Tibial nerve (tissue), 4 donors: ENCODE measurements around the gene SIX2. TPM values are rescaled to one million over a fixed set of nuclear protein-coding genes. Genes with fewer than 3 reads are reported as not detected.
A peak's percentile ranks its signal among the peaks of the same experiment; 100 is the strongest.

Experiments
- DNase-seq, 2 donors: peaks; one replicate each; pipeline ENCODE4 v3.0.0-alpha.2; 2019; ENCODE audit warnings: low spot score in 2 of 2
- H3K27ac ChIP-seq, 4 donors: fragments of 200-600 bp; sonication (generic) in 3 of 4; one replicate each; pipeline ENCODE4 v1.5.1; 2017 to 2019; ENCODE audit warnings: mild to moderate bottlenecking in 1 of 4
- H3K27me3 ChIP-seq, 2 donors: fragments of 200-600 bp; sonication (generic) in 1 of 2; one replicate each; pipeline versions ENCODE4 v1.5.1 to v1.6.0; 2017 to 2019
- H3K36me3 ChIP-seq, 3 donors: fragments of 200-600 bp; sonication (generic); one replicate each; pipeline ENCODE4 v1.5.1; 2018 to 2019
- H3K4me1 ChIP-seq, 4 donors: fragments of 200-600 bp; sonication (generic) in 3 of 4; one replicate each; pipeline ENCODE4 v1.5.1; 2017 to 2019
- H3K4me3 ChIP-seq, 4 donors: fragments of 200-600 bp; sonication (generic) in 3 of 4; one replicate each; pipeline ENCODE4 v1.5.1; 2017 to 2019; ENCODE audit warnings: mild to moderate bottlenecking in 1 of 4, moderate library complexity in 1 of 4
- H3K9me3 ChIP-seq, 4 donors: fragments of 200-600 bp; sonication (generic) in 3 of 4; one replicate each; pipeline ENCODE4 v1.5.1; 2017 to 2019
- EP300 ChIP-seq, 2 donors: sonication (generic); formaldehyde crosslinking; IDR thresholded peaks; one replicate each; pipeline ENCODE4 v1.6.1; 2017; ENCODE audit warnings: antibody characterized with exemption in 2 of 2, mild to moderate bottlenecking in 1 of 2
- POLR2A ChIP-seq, 2 donors: fragments of 450-650 bp; IDR thresholded peaks; one replicate each; pipeline ENCODE4 v1.6.1; 2017; ENCODE audit warnings: antibody characterized with exemption in 2 of 2, mild to moderate bottlenecking in 2 of 2, moderate library complexity in 2 of 2
- WGBS, 2 donors: methylation state at CpG; one replicate each; pipeline ENCODE4 v1.1.5; 2018; 5-methylcytosine and 5-hydroxymethylcytosine counted together
- total RNA-seq, 4 donors: library from RNA; depleted of rRNA; stranded (reverse); fragments of >200 nt; gene quantifications; one replicate each; pipeline ENCODE4 v1.1.0, GENCODE V29; 2016
- TF ChIP-seq, protein P1 (sequence below), 5 experiments: fragments of 200-600 bp in 3 of 5; fragments of 450-650 bp in 2 of 5; sonication (generic) in 3 of 5; IDR thresholded peaks; one replicate each; pipeline ENCODE4 v1.5.1; 2016 to 2019; ENCODE audit warnings: antibody characterized with exemption in 5 of 5, mild to moderate bottlenecking in 3 of 5, moderate library complexity in 2 of 5

SIX2 gene
- total RNA-seq, 4 donors from 2014 or later: 0.87 to 4.9 (median 2.5) TPM

GRCh38 chr2:45006041-45006941, 3.0 kb downstream of the SIX2 start:
- no peak for DNase-seq
- H3K36me3 ChIP-seq: no peaks in the 10 kb centered on the region
- WGBS, 2 donors: 37% methylated on average over 37 of the region's 37 CpGs
- H3K4me3 ChIP-seq: no peak overlapping the region
- H3K4me1 ChIP-seq: peaks cover 0 to 68% (median 18%) of the 10 kb centered on the region in 4 donors
- no peak overlapping the region for H3K27ac ChIP-seq
- TF ChIP-seq POLR2A (IDR thresholded peaks at IDR 0.05) (no peak), EP300 (IDR thresholded peaks at IDR 0.05) (no peak)
- TF ChIP-seq, protein P1, sequence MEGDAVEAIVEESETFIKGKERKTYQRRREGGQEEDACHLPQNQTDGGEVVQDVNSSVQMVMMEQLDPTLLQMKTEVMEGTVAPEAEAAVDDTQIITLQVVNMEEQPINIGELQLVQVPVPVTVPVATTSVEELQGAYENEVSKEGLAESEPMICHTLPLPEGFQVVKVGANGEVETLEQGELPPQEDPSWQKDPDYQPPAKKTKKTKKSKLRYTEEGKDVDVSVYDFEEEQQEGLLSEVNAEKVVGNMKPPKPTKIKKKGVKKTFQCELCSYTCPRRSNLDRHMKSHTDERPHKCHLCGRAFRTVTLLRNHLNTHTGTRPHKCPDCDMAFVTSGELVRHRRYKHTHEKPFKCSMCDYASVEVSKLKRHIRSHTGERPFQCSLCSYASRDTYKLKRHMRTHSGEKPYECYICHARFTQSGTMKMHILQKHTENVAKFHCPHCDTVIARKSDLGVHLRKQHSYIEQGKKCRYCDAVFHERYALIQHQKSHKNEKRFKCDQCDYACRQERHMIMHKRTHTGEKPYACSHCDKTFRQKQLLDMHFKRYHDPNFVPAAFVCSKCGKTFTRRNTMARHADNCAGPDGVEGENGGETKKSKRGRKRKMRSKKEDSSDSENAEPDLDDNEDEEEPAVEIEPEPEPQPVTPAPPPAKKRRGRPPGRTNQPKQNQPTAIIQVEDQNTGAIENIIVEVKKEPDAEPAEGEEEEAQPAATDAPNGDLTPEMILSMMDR (IDR thresholded peaks at IDR 0.05): no peak
- peaks cover 0 to 96% of the 10 kb centered on the region in 2 donors for H3K27me3 ChIP-seq
- H3K9me3 ChIP-seq: no peaks in the 10 kb centered on the region

DNA sequence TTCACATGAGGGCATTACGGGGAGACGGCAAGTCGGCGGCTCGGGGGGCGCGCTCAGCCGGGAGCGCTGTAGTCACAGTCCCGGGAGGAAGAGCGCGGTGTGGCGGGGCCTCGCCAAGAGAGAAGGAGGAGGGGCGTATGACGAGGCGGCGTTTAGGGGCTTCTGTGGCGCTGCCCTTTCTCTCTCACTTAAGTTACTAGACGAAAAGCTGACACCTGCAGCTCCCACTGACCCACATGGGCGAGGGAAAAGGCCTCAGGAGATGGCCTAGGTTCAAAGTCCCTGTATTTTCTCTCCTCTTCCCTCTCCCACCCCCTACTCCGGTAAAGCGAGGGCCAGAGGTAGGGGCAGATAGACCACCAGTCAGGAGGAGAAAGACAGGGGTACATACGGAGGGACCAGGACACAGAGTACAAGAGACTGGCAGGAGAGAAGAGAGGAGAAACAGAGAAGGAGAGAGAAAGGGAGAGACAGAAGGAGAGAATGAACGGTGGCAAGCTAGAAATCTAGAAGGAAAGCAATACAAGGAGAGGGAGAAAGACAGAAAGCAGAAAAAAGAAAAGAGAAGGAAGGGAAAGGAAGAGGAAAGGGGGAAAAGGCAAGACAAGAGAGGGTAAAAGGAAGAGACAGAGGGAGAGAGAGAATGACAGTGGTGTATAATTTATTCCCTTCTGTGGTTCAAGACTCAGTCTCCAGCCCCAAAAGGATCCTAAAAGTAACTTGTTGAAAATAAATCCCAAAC, 3.8 kb downstream of the SIX2 start:
- peaks cover 0 to 68% (median 22%) of the 10 kb centered on the region in 4 donors for H3K4me1 ChIP-seq
- WGBS, 2 donors: 28 to 45% methylated on average over 25 of the region's 25 CpGs
- TF ChIP-seq POLR2A (IDR thresholded peaks at IDR 0.05) (no peak), EP300 (IDR thresholded peaks at IDR 0.05) (no peak)
- TF ChIP-seq, protein P1 (IDR thresholded peaks at IDR 0.05): no peak
- no peak overlapping the region for H3K4me3 ChIP-seq
- H3K27ac ChIP-seq: no peak overlapping the region
- H3K9me3 ChIP-seq: no peaks in the 10 kb centered on the region
- H3K36me3 ChIP-seq: no peaks in the 10 kb centered on the region
- peaks cover 0 to 96% of the 10 kb centered on the region in 2 donors for H3K27me3 ChIP-seq
- DNase-seq: no peak

DNA sequence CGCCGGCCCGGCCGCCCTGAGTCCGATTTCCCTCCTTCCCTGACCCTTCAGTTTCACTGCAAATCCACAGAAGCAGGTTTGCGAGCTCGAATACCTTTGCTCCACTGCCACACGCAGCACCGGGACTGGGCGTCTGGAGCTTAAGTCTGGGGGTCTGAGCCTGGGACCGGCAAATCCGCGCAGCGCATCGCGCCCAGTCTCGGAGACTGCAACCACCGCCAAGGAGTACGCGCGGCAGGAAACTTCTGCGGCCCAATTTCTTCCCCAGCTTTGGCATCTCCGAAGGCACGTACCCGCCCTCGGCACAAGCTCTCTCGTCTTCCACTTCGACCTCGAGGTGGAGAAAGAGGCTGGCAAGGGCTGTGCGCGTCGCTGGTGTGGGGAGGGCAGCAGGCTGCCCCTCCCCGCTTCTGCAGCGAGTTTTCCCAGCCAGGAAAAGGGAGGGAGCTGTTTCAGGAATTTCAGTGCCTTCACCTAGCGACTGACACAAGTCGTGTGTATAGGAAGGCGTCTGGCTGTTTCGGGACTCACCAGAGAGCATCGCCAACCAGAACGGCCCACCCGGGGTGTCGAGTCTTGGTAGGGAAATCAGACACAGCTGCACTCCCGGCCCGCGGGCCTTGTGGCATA, 4.6 kb downstream of the SIX2 start:
- Histone ChIP-seq H3K4me3 (peak overlapping the region in 1 of 4 donors; percentile 34), H3K36me3 (no peaks in the 10 kb centered on the region), H3K4me1 (peaks cover 0 to 64% (median 19%) of the 10 kb centered on the region in 4 donors), H3K27me3 (peaks cover 0 to 96% of the 10 kb centered on the region in 2 donors), H3K9me3 (no peaks in the 10 kb centered on the region), H3K27ac (no peak overlapping the region)
- no peak for DNase-seq
- TF ChIP-seq EP300 (IDR thresholded peaks at IDR 0.05) (no peak), POLR2A (IDR thresholded peaks at IDR 0.05) (no peak)
- TF ChIP-seq, protein P1 (IDR thresholded peaks at IDR 0.05): no peak
- 14 to 18% methylated on average over 35 to 38 of the region's 45 CpGs for WGBS, 2 donors

GRCh38 chr2:45003579-45004551, 5.4 kb downstream of the SIX2 start:
- DNase-seq: no peak
- peaks cover 0 to 57% (median 17%) of the 10 kb centered on the region in 4 donors for H3K4me1 ChIP-seq
- 28 to 41% methylated on average over 39 to 41 of the region's 41 CpGs for WGBS, 2 donors

More at GRCh38 chr2:45003579-45004551, 5.4 kb downstream of the SIX2 start:
- no peaks in the 10 kb centered on the region for H3K9me3 ChIP-seq
- H3K27me3 ChIP-seq: peaks cover 0 to 100% of the 10 kb centered on the region in 2 donors
- TF ChIP-seq EP300 (IDR thresholded peaks at IDR 0.05) (no peak), POLR2A (IDR thresholded peaks at IDR 0.05) (no peak)
- no peak overlapping the region for H3K27ac ChIP-seq
- H3K36me3 ChIP-seq: no peaks in the 10 kb centered on the region
- peak overlapping the region in 1 of 4 donors; percentile 34 for H3K4me3 ChIP-seq
